Lower leg skin (tissue), 3 donors: Measurements from ENCODE around the gene EYA2.

Experiments used
- POLR2A ChIP-seq, 2 donors: fragments of 450-650 bp; IDR thresholded peaks; one replicate each; pipeline ENCODE4 v1.6.1; 2016 to 2017; ENCODE audit warnings: antibody characterized with exemption in 2 of 2, mild to moderate bottlenecking in 1 of 2, moderate library complexity in 1 of 2
- TF ChIP-seq, protein P1 (sequence below), 3 donors: fragments of 450-650 bp; IDR thresholded peaks; one replicate each; pipeline ENCODE4 v1.5.1; 2016; ENCODE audit warnings: antibody characterized with exemption in 3 of 3, mild to moderate bottlenecking in 3 of 3, moderate library complexity in 2 of 3

DNA sequence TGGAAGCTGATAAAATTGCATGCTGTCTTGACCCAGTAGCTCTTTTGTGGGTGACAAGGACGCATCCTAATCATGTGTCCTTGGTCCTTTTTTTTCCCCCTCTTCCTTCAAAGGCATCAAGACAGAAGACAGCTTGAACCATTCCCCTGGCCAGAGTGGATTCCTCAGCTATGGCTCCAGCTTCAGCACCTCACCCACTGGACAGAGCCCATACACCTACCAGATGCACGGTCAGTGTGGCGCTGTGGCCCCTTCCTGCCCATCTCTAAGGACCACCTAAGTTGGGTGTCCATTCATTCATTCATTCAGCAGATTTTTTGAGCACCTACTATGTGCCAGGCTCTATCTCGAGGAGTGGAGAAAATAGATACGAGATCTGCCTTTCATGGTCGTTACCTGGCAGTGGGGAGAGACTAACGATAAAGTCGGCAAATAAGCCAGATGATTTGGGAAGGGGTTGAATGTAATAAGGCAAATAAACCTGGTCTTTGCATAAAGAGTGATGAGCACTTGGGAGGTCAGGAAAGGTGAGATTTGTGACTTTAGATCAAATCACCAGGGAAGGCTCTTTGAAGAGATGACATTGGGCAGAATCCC is 121.5 kb downstream of the EYA2 start:
- TF ChIP-seq, protein P1, sequence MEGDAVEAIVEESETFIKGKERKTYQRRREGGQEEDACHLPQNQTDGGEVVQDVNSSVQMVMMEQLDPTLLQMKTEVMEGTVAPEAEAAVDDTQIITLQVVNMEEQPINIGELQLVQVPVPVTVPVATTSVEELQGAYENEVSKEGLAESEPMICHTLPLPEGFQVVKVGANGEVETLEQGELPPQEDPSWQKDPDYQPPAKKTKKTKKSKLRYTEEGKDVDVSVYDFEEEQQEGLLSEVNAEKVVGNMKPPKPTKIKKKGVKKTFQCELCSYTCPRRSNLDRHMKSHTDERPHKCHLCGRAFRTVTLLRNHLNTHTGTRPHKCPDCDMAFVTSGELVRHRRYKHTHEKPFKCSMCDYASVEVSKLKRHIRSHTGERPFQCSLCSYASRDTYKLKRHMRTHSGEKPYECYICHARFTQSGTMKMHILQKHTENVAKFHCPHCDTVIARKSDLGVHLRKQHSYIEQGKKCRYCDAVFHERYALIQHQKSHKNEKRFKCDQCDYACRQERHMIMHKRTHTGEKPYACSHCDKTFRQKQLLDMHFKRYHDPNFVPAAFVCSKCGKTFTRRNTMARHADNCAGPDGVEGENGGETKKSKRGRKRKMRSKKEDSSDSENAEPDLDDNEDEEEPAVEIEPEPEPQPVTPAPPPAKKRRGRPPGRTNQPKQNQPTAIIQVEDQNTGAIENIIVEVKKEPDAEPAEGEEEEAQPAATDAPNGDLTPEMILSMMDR (IDR thresholded peaks at IDR 0.05), result no peak
- no peak for TF ChIP-seq POLR2A (IDR thresholded peaks at IDR 0.05)
